ENCODE data around the gene LTBR. TPM values are rescaled to one million over a fixed set of nuclear protein-coding genes. Genes with fewer than 3 reads are reported as not detected.

Gene LTBR
- polyA plus RNA-seq, 2 of the 4 experiments (the other 2 are of a cell fraction) = 57.3 to 110 TPM

GRCh38 chr12:6437586-6437985 lies 53.6 kb downstream of the LTBR start:
- no peak for DNase-seq (ENCODE audit: low read depth in 1 of 2, low spot score in 1 of 2)
- no peak for TF ChIP-seq ZC3H11A (IDR thresholded peaks at IDR 0.05)
- TF ChIP-seq MYC (IDR thresholded peaks at IDR 0.05; ENCODE audit: borderline replicate concordance, low read length) = no peak
- TF ChIP-seq HDAC2 (IDR thresholded peaks at IDR 0.05) = no peak
- POLR2A ChIA-PET = interaction anchor here (1.1 kb wide), 1 partner anchor 33 kb away, joined by 3 read pairs; the partner anchor contains the start of gene VAMP1
- H3K4me1 ChIP-seq = no peaks in the 10 kb centered on the region
- no peaks in the 10 kb centered on the region for H3K9me3 ChIP-seq
- no peak overlapping the region for H3K27ac ChIP-seq
- ATAC-seq = no peak
- CTCF ChIA-PET = interaction anchor here (0.6 to 7.4 kb wide), 5 partner anchors 14 to 115 kb away, joined by 3 to 56 read pairs (median 11); no protein-coding TSS in a partner anchor
- no peak overlapping the region for H3K4me2 ChIP-seq
- no peak overlapping the region for H3K4me3 ChIP-seq
- no peak for FAIRE-seq
- WGBS (ENCODE audit: missing lambda C conversion rate) = 86% methylated on average over 3 of the region's 3 CpGs

- CTCF ChIA-PET = interaction anchor here (0.8 to 7.4 kb wide), 7 partner anchors 13 to 388 kb away, joined by 3 to 56 read pairs (median 3); no protein-coding TSS in a partner anchor
These were observed 54.4 kb downstream of the LTBR start for GRCh38 chr12:6438345-6438744.

GRCh38 chr12:6440391-6440790 lies 56.4 kb downstream of the LTBR start:
- FAIRE-seq (no peak), ATAC-seq (no peak), DNase-seq (ENCODE audit: low read depth in 1 of 2, low spot score in 1 of 2) (no peak)
- Histone ChIP-seq H3K4me3 (no peak overlapping the region), H3K9me3 (no peaks in the 10 kb centered on the region), H3K4me1 (no peaks in the 10 kb centered on the region), H3K4me2 (no peak overlapping the region), H3K27ac (no peak overlapping the region)
- ChIA-PET CTCF (interaction anchor here (1.0 to 7.4 kb wide), 4 partner anchors 17 to 97 kb away, joined by 3 to 56 read pairs (median 10); no protein-coding TSS in a partner anchor), POLR2A (no interaction called here)
- WGBS (ENCODE audit: missing lambda C conversion rate) = 86% methylated on average over 1 of the region's 1 CpG
- no peak for TF ChIP-seq CEBPB (IDR thresholded peaks at IDR 0.05)
- TF ChIP-seq CHD4 (IDR thresholded peaks at IDR 0.05; ENCODE audit: borderline replicate concordance) = no peak
- no peak for TF ChIP-seq PBX3 (IDR thresholded peaks at IDR 0.05)
- TF ChIP-seq JUNB (IDR thresholded peaks at IDR 0.05) = no peak
- no peak for TF ChIP-seq KDM5A (IDR thresholded peaks at IDR 0.05)
- no peak for TF ChIP-seq ZSCAN20 (CRISPR knock-in tag; IDR thresholded peaks at IDR 0.05)
- TF ChIP-seq BCL3 (IDR thresholded peaks at IDR 0.05) = no peak
- no peak for TF ChIP-seq MAFK (IDR thresholded peaks at IDR 0.05; ENCODE audit: partially characterized antibody)
- no peak for TF ChIP-seq PHF8 (IDR thresholded peaks at IDR 0.05; ENCODE audit: borderline replicate concordance, low read depth)
- no peak for TF ChIP-seq EP300 (IDR thresholded peaks at IDR 0.05)
- no peak for TF ChIP-seq SREBF2 (IDR thresholded peaks at IDR 0.05)
- no peak for TF ChIP-seq HMGXB4 (CRISPR knock-in tag; IDR thresholded peaks at IDR 0.05; ENCODE audit: borderline replicate concordance)
- TF ChIP-seq HOXB13 (CRISPR knock-in tag; IDR thresholded peaks at IDR 0.05; ENCODE audit: low read depth) = no peak
- TF ChIP-seq CBX8 (IDR thresholded peaks at IDR 0.05) = no peak

More at GRCh38 chr12:6438345-6438744, 54.4 kb downstream of the LTBR start:
- POLR2A ChIA-PET = interaction anchor here (0.8 kb wide), 1 partner anchor 55 kb away, joined by 3 read pairs; the partner anchor contains the start of gene MRPL51
- TF ChIP-seq POLR2AphosphoS2 (conservative IDR thresholded peaks at IDR 0.05; ENCODE audit: low read length) (no peak), ATOH8 (CRISPR knock-in tag; IDR thresholded peaks at IDR 0.05; ENCODE audit: low read depth) (no peak), USF2 (IDR thresholded peaks at IDR 0.05) (no peak), MAFK (IDR thresholded peaks at IDR 0.05; ENCODE audit: partially characterized antibody) (no peak), PHF8 (IDR thresholded peaks at IDR 0.05; ENCODE audit: borderline replicate concordance, low read depth) (no peak), HOXB13 (CRISPR knock-in tag; IDR thresholded peaks at IDR 0.05; ENCODE audit: low read depth) (no peak), ELK1 (IDR thresholded peaks at IDR 0.05; ENCODE audit: low read depth, low read length) (no peak), KDM5A (IDR thresholded peaks at IDR 0.05) (no peak), RCOR1 (IDR thresholded peaks at IDR 0.05; ENCODE audit: low read depth, low read length) (no peak), CHD4 (IDR thresholded peaks at IDR 0.05; ENCODE audit: borderline replicate concordance) (no peak), MAZ (IDR thresholded peaks at IDR 0.05; ENCODE audit: borderline replicate concordance, low read depth, low read length) (no peak), HEYL (CRISPR knock-in tag; IDR thresholded peaks at IDR 0.05) (no peak), BHLHE40 (IDR thresholded peaks at IDR 0.05; ENCODE audit: low read depth, low read length) (no peak), EHMT2 (IDR thresholded peaks at IDR 0.05; ENCODE audit: low read depth) (no peak), NPAS2 (CRISPR knock-in tag; IDR thresholded peaks at IDR 0.05; ENCODE audit: borderline replicate concordance) (no peak), EHF (CRISPR knock-in tag; IDR thresholded peaks at IDR 0.05) (no peak)
- Histone ChIP-seq H3K4me1 (no peaks in the 10 kb centered on the region), H3K27ac (no peak overlapping the region), H3K4me2 (no peak overlapping the region), H3K4me3 (no peak overlapping the region), H3K9me3 (no peaks in the 10 kb centered on the region)
- ATAC-seq (no peak), DNase-seq (ENCODE audit: low read depth in 1 of 2, low spot score in 1 of 2) (no peak), FAIRE-seq (no peak)
- 83% methylated on average over 12 of the region's 12 CpGs for WGBS (ENCODE audit: missing lambda C conversion rate)

Data from A549 (cell line).